Psoas muscle (tissue), 8 donors: ENCODE results near the gene TNIP1. TPM values are rescaled to one million over a fixed set of nuclear protein-coding genes. Genes with fewer than 3 reads are reported as not detected.

Experiments used
- ATAC-seq, 4 donors: fragments of 200-7000 bp; cut with Tn5 transposase; one replicate each; pipeline ENCODE4 v1.9.1; 2020; ENCODE audit warnings: moderate library complexity in 3 of 4, mild to moderate bottlenecking in 2 of 4
- DNase-seq, 2 donors: peaks; one replicate each; pipeline ENCODE4 v3.0.0-alpha.2; 2020
- H3K27ac ChIP-seq: fragments of 200-600 bp; one replicate; pipeline ENCODE4 v1.8.0; 2022
- H3K27me3 ChIP-seq, 3 donors: fragments of 200-600 bp in 1 of 3; one replicate each; pipeline versions ENCODE4 v1.6.1 to v1.8.0; 2013 to 2022; ENCODE audit warnings: low read length in 2 of 3, mild to moderate bottlenecking in 2 of 3, moderate library complexity in 1 of 3; ENCODE audit not compliant: insufficient read depth in 3 of 3
- H3K36me3 ChIP-seq, 2 donors: fragments of 200-600 bp in 1 of 2; one replicate each; pipeline versions ENCODE4 v1.6.1 to v1.8.0; 2013 to 2022; ENCODE audit warnings: low read depth in 1 of 2, mild to moderate bottlenecking in 1 of 2, moderate library complexity in 1 of 2; ENCODE audit not compliant: insufficient read depth in 1 of 2
- H3K4me1 ChIP-seq: fragments of 200-600 bp; one replicate; pipeline ENCODE4 v1.8.0; 2022
- H3K4me3 ChIP-seq: fragments of 200-600 bp; one replicate; pipeline ENCODE4 v1.8.0; 2022; ENCODE audit warnings: mild to moderate bottlenecking
- H3K9me3 ChIP-seq: fragments of 200-600 bp; one replicate; pipeline ENCODE4 v1.8.0; 2022
- CTCF ChIP-seq: fragments of 200-600 bp; IDR thresholded peaks from one replicate; pipeline ENCODE4 v1.8.0; 2022; ENCODE audit warnings: antibody characterized with exemption
- WGBS, 3 donors: extraction: QIAGEN DNeasy Blood & Tissue Kit; methylation state at CpG; one replicate each; pipeline versions ENCODE4 v1.1.6 to v1.1.7; 2013; 5-methylcytosine and 5-hydroxymethylcytosine counted together
- intact Hi-C, 2 donors: fragments of 100-400 bp; cut with DNase I; formaldehyde crosslinking; loops; one replicate each; pipeline versions ENCODE4 v1.11.0 to v1.14.2; 2022
- polyA plus RNA-seq, 3 donors: library from polyadenylated mRNA; stranded (reverse); fragments of 200-250 nt; gene quantifications; one replicate each; pipeline ENCODE4 v1.2.3, GENCODE V29; 2013
- total RNA-seq, 4 donors: library from RNA; stranded (reverse); fragmentation: NEBNext Ultra II Directional in 2 of 4; extraction: Animal tissue kit (Norgen Biotek cat#: 25700) in 2 of 4; gene quantifications; one replicate each; pipeline versions ENCODE4 v1.2.1 to v1.2.4, GENCODE V29; 2021 to 2023
- donor health status: healthy with polysubstance abuse.
- donor health status: DM: no; HTN: no; CAD: no; lungs with moderate emphysema.
- donor health status: Bipolar disorder and iron deficiency.
- donor health status: healthy.
- donor health status: DM: yes; HTN: yes; CAD: no.
- donor health status: DM: no; HTN: no; CAD: no.
- donor health status: DM: no; HTN: no; CAD: no.
- donor health status: DM: yes; HTN: yes; CAD: no.

The TNIP1 gene
- total and polyA plus RNA-seq, 7 donors = 55.5 to 218 (median 141) TPM

GRCh38 chr5:151100681-151101080 lies 19.8 kb upstream of the TNIP1 start:
- Histone ChIP-seq H3K9me3 (no peaks in the 10 kb centered on the region), H3K4me1 (peaks cover 40% of the 10 kb centered on the region), H3K4me3 (no peak overlapping the region), H3K27ac (peak overlapping the region; percentile 59), H3K27me3 (no peaks in the 10 kb centered on the region), H3K36me3 (peaks cover 0 to 47% of the 10 kb centered on the region in 2 donors)
- TF ChIP-seq CTCF = no peak
- ATAC-seq (no peak), DNase-seq (no peak)
- WGBS, 3 donors = 59 to 88% (median 84%) methylated on average over 4 of the region's 4 CpGs
- intact Hi-C loops = no loop called here

- Histone ChIP-seq H3K36me3 (peaks cover 0 to 30% of the 10 kb centered on the region in 2 donors), H3K9me3 (no peaks in the 10 kb centered on the region), H3K27me3 (no peaks in the 10 kb centered on the region), H3K4me1 (peaks cover 58% of the 10 kb centered on the region), H3K27ac (no peak overlapping the region), H3K4me3 (no peak overlapping the region)
- ATAC-seq = no peak
- 62 to 70% (median 67%) methylated on average over 4 of the region's 4 CpGs for WGBS, 3 donors
- intact Hi-C loops = no loop called here
- TF ChIP-seq CTCF = no peak
- no peak for DNase-seq
Measured at GRCh38 chr5:151098768-151099121, 17.9 kb upstream of the TNIP1 start.

DNA sequence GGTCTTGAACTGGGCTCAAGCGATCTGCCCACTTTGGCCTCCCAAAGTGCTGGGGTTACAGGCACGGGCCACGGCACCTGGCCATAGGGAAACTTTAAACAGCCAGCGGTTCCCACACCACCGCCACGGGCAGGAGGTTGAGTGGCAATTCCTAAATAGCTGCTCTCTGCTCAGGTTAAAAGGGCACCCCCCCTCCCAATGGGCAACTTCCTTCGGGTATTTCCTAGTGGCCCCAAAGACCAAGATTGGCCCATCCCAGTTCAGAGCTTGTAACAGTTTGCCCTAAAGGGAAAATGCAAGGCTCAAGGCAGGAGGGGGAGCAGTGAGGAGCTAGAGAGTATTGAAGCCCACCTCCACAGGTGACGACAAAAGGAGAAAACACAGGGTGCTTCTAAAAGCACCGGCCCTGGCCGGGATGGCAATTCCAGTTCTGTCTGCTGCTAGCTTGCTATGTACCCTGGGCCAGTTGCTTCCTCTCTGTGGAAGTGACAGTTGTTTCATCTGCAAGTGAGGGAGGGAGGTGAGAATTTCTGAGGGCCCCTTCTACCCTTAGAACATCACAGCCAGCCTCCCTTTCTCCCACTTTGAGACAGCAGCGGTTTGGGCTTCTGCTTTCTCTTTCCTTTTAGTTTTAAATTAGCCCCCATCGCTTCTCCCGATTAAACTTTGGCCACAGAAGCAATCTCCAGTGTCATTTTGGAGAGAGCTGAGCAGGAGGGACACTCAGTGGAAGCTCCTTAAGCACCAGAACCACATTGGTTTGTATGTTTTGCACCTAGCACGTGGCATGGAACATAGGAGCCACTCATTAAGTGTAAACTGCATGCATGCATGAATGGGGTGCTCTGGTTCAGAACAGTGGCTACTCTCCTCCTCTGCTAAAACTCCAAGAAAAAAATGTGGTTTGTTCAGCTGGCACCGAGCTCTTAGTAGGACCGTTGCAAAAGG lies 17.3 kb upstream of the TNIP1 start:
- no peak overlapping the region for H3K27ac ChIP-seq
- TF ChIP-seq CTCF = no peak

DNA sequence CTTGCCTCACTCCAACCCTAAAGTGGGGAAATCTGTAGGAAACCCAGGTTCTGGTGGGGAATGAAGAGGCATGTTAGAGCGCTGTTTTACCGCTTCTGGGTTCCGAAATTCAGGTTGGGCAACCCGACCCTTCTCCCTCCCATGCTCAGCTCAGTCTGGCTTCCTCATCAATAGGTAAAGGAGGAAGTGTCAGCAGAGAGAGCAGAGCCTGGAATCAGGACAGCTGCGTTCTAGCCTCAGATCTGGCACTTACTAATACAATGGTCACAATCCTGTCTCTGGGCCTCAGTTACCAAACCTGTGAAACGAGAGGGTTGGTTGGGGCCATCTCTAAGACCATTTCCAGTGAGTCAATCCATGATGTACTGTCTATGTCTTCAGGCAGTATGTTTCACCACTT lies 16.2 kb upstream of the TNIP1 start:
- H3K36me3 ChIP-seq = peaks cover 0 to 14% of the 10 kb centered on the region in 2 donors
- H3K27ac ChIP-seq = peak overlapping the region; percentile 8
- peaks cover 66% of the 10 kb centered on the region for H3K4me1 ChIP-seq

More for the DNA sequence above, 17.3 kb upstream of the TNIP1 start:
- 69 to 80% (median 78%) methylated on average over 16 of the region's 16 CpGs for WGBS, 3 donors
- Histone ChIP-seq H3K4me1 (peaks cover 65% of the 10 kb centered on the region), H3K4me3 (no peak overlapping the region), H3K9me3 (no peaks in the 10 kb centered on the region), H3K36me3 (peaks cover 0 to 23% of the 10 kb centered on the region in 2 donors), H3K27me3 (no peaks in the 10 kb centered on the region)
- intact Hi-C loops = no loop called here
- DNase-seq = no peak
- no peak for ATAC-seq

More for the DNA sequence above, 16.2 kb upstream of the TNIP1 start:
- Histone ChIP-seq H3K9me3 (no peaks in the 10 kb centered on the region), H3K27me3 (no peaks in the 10 kb centered on the region), H3K4me3 (no peak overlapping the region)
- no peak for TF ChIP-seq CTCF
- no peak for DNase-seq
- intact Hi-C loops = no loop called here
- no peak for ATAC-seq
- WGBS, 3 donors = 79 to 87% (median 80%) methylated on average over 6 of the region's 6 CpGs
